GM12874 (cell line): ENCODE data around the gene LRIG3.

Source experiments
- TF ChIP-seq, protein P1 (sequence below): IDR thresholded peaks from 2 replicates; pipeline ENCODE4 v1.5.1; 2011; ENCODE audit warnings: low read depth, mild to moderate bottlenecking, control low read depth, low read length, moderate library complexity; ENCODE audit not compliant: insufficient read depth

The LRIG3 gene

DNA sequence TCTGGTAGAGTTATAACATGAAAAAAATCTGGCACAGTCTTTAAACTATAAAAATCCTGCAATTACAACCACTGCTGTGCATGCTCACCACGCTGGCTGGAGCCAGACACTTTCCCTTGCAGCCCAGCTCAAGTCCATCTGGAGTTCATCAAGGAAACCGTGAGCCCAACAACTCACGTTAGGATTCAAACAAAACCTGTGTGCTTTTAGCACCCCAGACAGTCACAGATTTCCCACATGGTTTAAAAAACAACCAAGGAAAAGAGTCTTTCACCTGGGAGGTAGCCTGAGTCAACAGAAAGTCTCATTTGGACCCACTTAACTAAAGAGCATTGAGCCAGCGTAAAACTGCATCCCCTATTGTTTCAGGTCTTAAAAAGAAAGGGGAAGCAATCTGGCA lies 4.7 kb downstream of the LRIG3 start:
- TF ChIP-seq, protein P1, sequence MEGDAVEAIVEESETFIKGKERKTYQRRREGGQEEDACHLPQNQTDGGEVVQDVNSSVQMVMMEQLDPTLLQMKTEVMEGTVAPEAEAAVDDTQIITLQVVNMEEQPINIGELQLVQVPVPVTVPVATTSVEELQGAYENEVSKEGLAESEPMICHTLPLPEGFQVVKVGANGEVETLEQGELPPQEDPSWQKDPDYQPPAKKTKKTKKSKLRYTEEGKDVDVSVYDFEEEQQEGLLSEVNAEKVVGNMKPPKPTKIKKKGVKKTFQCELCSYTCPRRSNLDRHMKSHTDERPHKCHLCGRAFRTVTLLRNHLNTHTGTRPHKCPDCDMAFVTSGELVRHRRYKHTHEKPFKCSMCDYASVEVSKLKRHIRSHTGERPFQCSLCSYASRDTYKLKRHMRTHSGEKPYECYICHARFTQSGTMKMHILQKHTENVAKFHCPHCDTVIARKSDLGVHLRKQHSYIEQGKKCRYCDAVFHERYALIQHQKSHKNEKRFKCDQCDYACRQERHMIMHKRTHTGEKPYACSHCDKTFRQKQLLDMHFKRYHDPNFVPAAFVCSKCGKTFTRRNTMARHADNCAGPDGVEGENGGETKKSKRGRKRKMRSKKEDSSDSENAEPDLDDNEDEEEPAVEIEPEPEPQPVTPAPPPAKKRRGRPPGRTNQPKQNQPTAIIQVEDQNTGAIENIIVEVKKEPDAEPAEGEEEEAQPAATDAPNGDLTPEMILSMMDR, result no peak

DNA sequence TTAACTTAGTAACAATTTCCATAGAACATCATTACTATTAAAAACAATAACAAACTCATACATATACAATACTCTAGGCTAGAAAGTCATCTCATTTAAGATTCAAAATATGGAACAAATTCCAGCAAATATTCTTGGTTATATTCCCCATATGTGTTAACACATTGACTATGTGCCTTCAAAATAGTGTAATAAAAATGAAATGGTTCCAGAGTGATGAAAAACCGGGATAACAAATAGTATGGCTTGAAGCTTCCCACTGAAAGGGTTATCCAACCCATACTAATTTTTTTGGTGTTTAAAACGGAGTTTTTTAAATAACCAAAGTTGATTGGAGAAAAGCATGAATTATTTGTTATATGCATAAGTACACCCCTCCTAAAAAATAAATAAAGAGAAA lies 5.3 kb downstream of the LRIG3 start:
- TF ChIP-seq, protein P1, result no peak

DNA sequence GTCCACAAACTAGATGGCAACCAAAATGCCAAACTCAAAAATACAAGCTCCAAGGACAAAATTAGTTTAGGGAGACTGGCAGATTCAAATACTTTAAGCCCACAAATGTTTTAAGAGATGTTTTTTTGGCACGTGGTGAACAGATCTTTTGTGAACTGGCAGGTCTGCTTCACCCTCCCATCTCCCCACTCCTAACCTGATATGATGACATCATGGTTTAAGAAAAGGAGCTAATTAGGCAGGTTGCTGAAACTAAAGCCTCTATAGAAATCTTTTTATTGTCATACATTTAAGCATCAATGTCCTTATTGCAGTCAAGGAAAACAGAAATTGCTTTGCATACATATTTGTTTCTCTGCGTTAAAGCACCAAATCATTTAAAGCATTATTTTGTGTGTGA lies 5.8 kb downstream of the LRIG3 start:
- TF ChIP-seq, protein P1, result no peak

- TF ChIP-seq, protein P1, result no peak
Measured at GRCh38 chr12:58907391-58907790, 12.9 kb downstream of the LRIG3 start.

GRCh38 chr12:58906917-58907316 lies 13.4 kb downstream of the LRIG3 start:
- TF ChIP-seq, protein P1, result no peak

- TF ChIP-seq, protein P1, result no peak
Measured at GRCh38 chr12:58905422-58905821, 14.9 kb downstream of the LRIG3 start.

DNA sequence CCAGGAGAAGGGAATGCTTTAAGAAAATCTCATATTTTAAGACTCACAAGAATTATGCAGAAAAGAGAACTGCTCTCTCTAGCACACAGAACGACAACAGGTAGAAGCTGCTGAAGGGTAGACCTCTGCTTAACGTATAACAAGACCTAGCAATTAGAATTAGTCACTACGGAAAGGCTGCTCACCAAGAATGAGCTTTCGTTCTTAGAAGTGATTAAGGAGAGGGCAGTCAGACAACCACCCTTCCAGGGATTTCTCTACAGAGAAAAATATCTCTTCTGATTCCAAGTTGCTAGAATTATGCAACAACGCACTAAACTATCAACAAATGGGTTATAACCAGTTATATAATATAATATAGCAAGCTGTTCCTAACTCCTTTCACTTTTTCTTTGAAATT lies 18.6 kb downstream of the LRIG3 start:
- TF ChIP-seq, protein P1, result no peak

GRCh38 chr12:58897969-58898368 lies 22.3 kb downstream of the LRIG3 start:
- TF ChIP-seq, protein P1, result no peak
